Measurements from ENCODE around the gene CAMK2D.

DNA sequence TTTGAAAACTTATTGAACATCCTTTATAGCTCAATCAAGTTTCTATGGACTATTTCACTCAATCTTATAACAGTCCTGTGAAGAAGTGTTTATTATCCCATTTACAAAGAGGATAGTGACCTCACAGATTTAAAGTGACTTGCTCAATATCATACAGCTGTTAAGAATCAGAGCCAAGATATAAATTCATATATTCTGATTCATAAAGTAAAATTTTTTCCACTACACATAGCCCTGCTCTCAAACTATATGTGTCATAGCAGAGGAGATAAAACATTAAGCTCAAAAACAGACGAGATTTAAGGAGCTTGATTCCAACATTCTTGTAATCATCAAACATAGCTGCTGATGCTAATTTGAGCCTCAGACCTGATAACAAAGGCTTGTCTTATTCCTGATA is 226.8 kb downstream of the CAMK2D start:
- TF ChIP-seq, protein P1, sequence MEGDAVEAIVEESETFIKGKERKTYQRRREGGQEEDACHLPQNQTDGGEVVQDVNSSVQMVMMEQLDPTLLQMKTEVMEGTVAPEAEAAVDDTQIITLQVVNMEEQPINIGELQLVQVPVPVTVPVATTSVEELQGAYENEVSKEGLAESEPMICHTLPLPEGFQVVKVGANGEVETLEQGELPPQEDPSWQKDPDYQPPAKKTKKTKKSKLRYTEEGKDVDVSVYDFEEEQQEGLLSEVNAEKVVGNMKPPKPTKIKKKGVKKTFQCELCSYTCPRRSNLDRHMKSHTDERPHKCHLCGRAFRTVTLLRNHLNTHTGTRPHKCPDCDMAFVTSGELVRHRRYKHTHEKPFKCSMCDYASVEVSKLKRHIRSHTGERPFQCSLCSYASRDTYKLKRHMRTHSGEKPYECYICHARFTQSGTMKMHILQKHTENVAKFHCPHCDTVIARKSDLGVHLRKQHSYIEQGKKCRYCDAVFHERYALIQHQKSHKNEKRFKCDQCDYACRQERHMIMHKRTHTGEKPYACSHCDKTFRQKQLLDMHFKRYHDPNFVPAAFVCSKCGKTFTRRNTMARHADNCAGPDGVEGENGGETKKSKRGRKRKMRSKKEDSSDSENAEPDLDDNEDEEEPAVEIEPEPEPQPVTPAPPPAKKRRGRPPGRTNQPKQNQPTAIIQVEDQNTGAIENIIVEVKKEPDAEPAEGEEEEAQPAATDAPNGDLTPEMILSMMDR (IDR thresholded peaks at IDR 0.05; ENCODE audit: low read depth, low read length, missing input control): no peak
- no peak for TF ChIP-seq SP1 (IDR thresholded peaks at IDR 0.05)
- TF ChIP-seq EGR1 (IDR thresholded peaks at IDR 0.05; ENCODE audit: low read depth in 2 of 2): no peak
- TF ChIP-seq TAF1 (conservative IDR thresholded peaks at IDR 0.05): no peak
